Cardiac ventricle fibroblast (primary cell): ENCODE results near the gene URGCP. TPM values are rescaled to one million over a fixed set of nuclear protein-coding genes. Genes with fewer than 3 reads are reported as not detected.

Source experiments
- total RNA-seq: library from RNA; depleted of rRNA; stranded (reverse); fragments of >200 nt; gene quantifications from 2 replicates; pipeline ENCODE4 v1.2.3, GENCODE V29; 2015

Gene URGCP
- 14.0 and 19.8 TPM in 2 replicates for total RNA-seq

GRCh38 chr7:43906331-43907010, at the start of gene URGCP:
URGCP (minus strand) TSS chr7:43906596; CDS start chr7:43906575, 21 bp downstream.

GRCh38 chr7:43925984-43926797, 19.8 kb upstream of the URGCP start, which contains the start of gene UBE2D4:
UBE2D4 (plus strand) TSS chr7:43926436; CDS start chr7:43926533, 97 bp downstream.

GRCh38 chr7:43869006-43869866, 37.2 kb downstream of the URGCP start, which contains the start of gene MRPS24:
MRPS24 (minus strand) TSS chr7:43869517; CDS start chr7:43869495, 22 bp downstream.

Other genes with a start within 250 kb of the URGCP start
- gene COA1, start 177.1 kb downstream of the URGCP start, total RNA-seq: 18.0 and 22.7 TPM in 2 replicates
- 23.9 and 26.0 TPM in 2 replicates for gene BLVRA, start 147.9 kb downstream of the URGCP start, total RNA-seq
- 100 and 104 TPM in 2 replicates for gene MRPS24, start 37.1 kb downstream of the URGCP start, total RNA-seq
- 10.6 and 17.2 TPM in 2 replicates for gene UBE2D4, start 19.8 kb upstream of the URGCP start, total RNA-seq
- not detected in 2 replicates for gene SPDYE1, start 91.3 kb upstream of the URGCP start, total RNA-seq
- 82.4 and 90.7 TPM in 2 replicates for gene DBNL, start 138.1 kb upstream of the URGCP start, total RNA-seq
- gene PGAM2, start 159.0 kb upstream of the URGCP start, total RNA-seq: not detected in 2 replicates
- 19.3 and 27.1 TPM in 2 replicates for gene POLM, start 175.9 kb upstream of the URGCP start, total RNA-seq
- gene AEBP1, start 197.7 kb upstream of the URGCP start, total RNA-seq: 165 and 178 TPM in 2 replicates
- 55.4 and 58.2 TPM in 2 replicates for gene POLD2, start 217.0 kb upstream of the URGCP start, total RNA-seq
- not detected in 2 replicates for gene MYL7, start 234.7 kb upstream of the URGCP start, total RNA-seq